K562 (cell line): ENCODE measurements around the gene EID2. TPM values are rescaled to one million over a fixed set of nuclear protein-coding genes. Genes with fewer than 3 reads are reported as not detected.

Experiments
- BDP1 ChIP-seq: IDR thresholded peaks from 3 replicates; pipeline ENCODE4 v1.6.1; 2011; ENCODE audit not compliant: insufficient read length, insufficient read depth
- CBX3 ChIP-seq, 2 experiments: IDR thresholded peaks; 1 replicate in 1 of 2; 2 replicates in 1 of 2; pipeline ENCODE4 v1.6.1; 2012; ENCODE audit warnings: inconsistent platforms in 2 of 2, low read length in 2 of 2, borderline replicate concordance in 1 of 2, control low read depth in 1 of 2
- CREM ChIP-seq: IDR thresholded peaks from 2 replicates; pipeline ENCODE4 v1.6.1; 2014; ENCODE audit warnings: antibody characterized with exemption, low read depth
- FUS ChIP-seq: fragments of 200-400 bp; formaldehyde crosslinking; optimal IDR thresholded peaks from 2 replicates; pipeline ENCODE3; 2017; ENCODE audit warnings: low read depth, low read length
- HDAC1 ChIP-seq, 2 experiments: fragments of 450-650 bp; IDR thresholded peaks; 2 replicates each; pipeline ENCODE4 v1.6.1; 2016 to 2017; ENCODE audit warnings: inconsistent platforms in 1 of 2, mild to moderate bottlenecking in 1 of 2, moderate library complexity in 1 of 2
- HDAC2 ChIP-seq: fragments of 450-650 bp; IDR thresholded peaks from 2 replicates; pipeline ENCODE4 v1.6.1; 2016; ENCODE audit warnings: mild to moderate bottlenecking
- HES1 ChIP-seq: fragments of 450-650 bp; IDR thresholded peaks from 2 replicates; pipeline ENCODE4 v1.6.1; 2016; ENCODE audit warnings: low read depth, mild to moderate bottlenecking, moderate library complexity
- JUND ChIP-seq, 2 experiments: IDR thresholded peaks; 2 replicates in 1 of 2; 3 replicates in 1 of 2; pipeline ENCODE4 v1.6.1; 2011; ENCODE audit warnings: borderline replicate concordance in 2 of 2, low read depth in 2 of 2, low read length in 2 of 2, improper control_type of control experiment in 1 of 2, missing biosample characterization in 1 of 2, missing genetic modification characterization in 1 of 2, missing genetic modification reagents in 1 of 2
- NR3C1 ChIP-seq: sonication (generic); formaldehyde crosslinking; IDR thresholded peaks from 2 replicates; pipeline ENCODE4 v1.8.1; 2022; ENCODE audit warnings: missing genetic modification reagents
- PTBP1 ChIP-seq: fragments of 200-400 bp; formaldehyde crosslinking; IDR thresholded peaks from 2 replicates; pipeline ENCODE4 v1.6.1; 2017; ENCODE audit warnings: low read depth, low read length
- RBM15 ChIP-seq: fragments of 200-400 bp; formaldehyde crosslinking; IDR thresholded peaks from 2 replicates; pipeline ENCODE4 v1.6.1; 2018; ENCODE audit warnings: mild to moderate bottlenecking, low read length, moderate library complexity; ENCODE audit not compliant: insufficient read depth
- THRA ChIP-seq: fragments of 450-650 bp; IDR thresholded peaks from 2 replicates; pipeline ENCODE4 v1.6.1; 2017; ENCODE audit warnings: mild to moderate bottlenecking, moderate library complexity
- ZFP91 ChIP-seq: sonication (generic); formaldehyde crosslinking; IDR thresholded peaks from 2 replicates; pipeline ENCODE4 v1.8.0; 2022; ENCODE audit warnings: mild to moderate bottlenecking, missing genetic modification reagents
- ZNF232 ChIP-seq: sonication (generic); formaldehyde crosslinking; IDR thresholded peaks from 2 replicates; pipeline ENCODE4 v1.8.0; 2022; ENCODE audit warnings: mild to moderate bottlenecking, missing genetic modification reagents
- ZNF644 ChIP-seq: fragments of 200-800 bp; sonication (Bioruptor generic); IDR thresholded peaks from 2 replicates; pipeline ENCODE4 v1.6.1; 2016; ENCODE audit warnings: low read depth, missing genetic modification characterization, missing compliant biosample characterization
- ZNF668 ChIP-seq: fragments of 250-450 bp; sonication (Bioruptor Pico); IDR thresholded peaks from 2 replicates; pipeline ENCODE4 v1.8.0; 2022; ENCODE audit warnings: mild to moderate bottlenecking, inconsistent platforms
- ZNF785 ChIP-seq: fragments of 250-450 bp; sonication (Bioruptor Pico); IDR thresholded peaks from 2 replicates; pipeline ENCODE4 v1.4.0; 2020; ENCODE audit warnings: mild to moderate bottlenecking
- ZZZ3 ChIP-seq: fragments of 450-650 bp; IDR thresholded peaks from 2 replicates; pipeline ENCODE4 v1.6.1; 2016; ENCODE audit warnings: antibody characterized with exemption, mild to moderate bottlenecking, moderate library complexity
- polyA plus RNA-seq, 8 experiments: library from polyadenylated mRNA; depleted of rRNA in 4 of 8; stranded (reverse) in 5 of 8; unstranded in 3 of 8; fragments of >200 nt; fragmentation: Nextera tagmentation in 2 of 8; fragmentation: Illumina TruSeq in 1 of 8; extraction: Ambion mirVana in 2 of 8; extraction: Trizol in 1 of 8; gene quantifications; 2 replicates each; pipeline versions ENCODE4 v1.2.1 to v1.2.3, GENCODE V29; 2011 to 2014; ENCODE audit warnings: inconsistent platforms in 1 of 8, missing spikeins in 1 of 8
- total RNA-seq, 7 experiments: library from RNA; depleted of rRNA in 6 of 7; stranded (reverse); fragments of >200 nt in 6 of 7; fragmentation: Illumina TruSeq in 2 of 7; extraction: Trizol in 2 of 7; gene quantifications; 2 replicates each; pipeline versions ENCODE4 v1.2.1 to v1.2.3, GENCODE V29; 2011 to 2021; ENCODE audit warnings: low replicate concordance in 1 of 7
- TF ChIP-seq, protein P1 (sequence below): sonication (generic); formaldehyde crosslinking; IDR thresholded peaks from 2 replicates; pipeline ENCODE4 v1.8.0; 2023; ENCODE audit warnings: mild to moderate bottlenecking, missing genetic modification reagents
- TF ChIP-seq, protein P2 (sequence below): fragments of 450-650 bp; IDR thresholded peaks from 2 replicates; pipeline ENCODE4 v1.6.1; 2018; ENCODE audit warnings: mild to moderate bottlenecking, low read depth; ENCODE audit not compliant: partially characterized antibody

EID2 gene
- total and polyA plus RNA-seq, 9 of the 15 experiments (the other 6 are each of a cell fraction or from before 2014, with no cell fraction given), result 2.5 to 18.5 (median 11.3) TPM

DNA sequence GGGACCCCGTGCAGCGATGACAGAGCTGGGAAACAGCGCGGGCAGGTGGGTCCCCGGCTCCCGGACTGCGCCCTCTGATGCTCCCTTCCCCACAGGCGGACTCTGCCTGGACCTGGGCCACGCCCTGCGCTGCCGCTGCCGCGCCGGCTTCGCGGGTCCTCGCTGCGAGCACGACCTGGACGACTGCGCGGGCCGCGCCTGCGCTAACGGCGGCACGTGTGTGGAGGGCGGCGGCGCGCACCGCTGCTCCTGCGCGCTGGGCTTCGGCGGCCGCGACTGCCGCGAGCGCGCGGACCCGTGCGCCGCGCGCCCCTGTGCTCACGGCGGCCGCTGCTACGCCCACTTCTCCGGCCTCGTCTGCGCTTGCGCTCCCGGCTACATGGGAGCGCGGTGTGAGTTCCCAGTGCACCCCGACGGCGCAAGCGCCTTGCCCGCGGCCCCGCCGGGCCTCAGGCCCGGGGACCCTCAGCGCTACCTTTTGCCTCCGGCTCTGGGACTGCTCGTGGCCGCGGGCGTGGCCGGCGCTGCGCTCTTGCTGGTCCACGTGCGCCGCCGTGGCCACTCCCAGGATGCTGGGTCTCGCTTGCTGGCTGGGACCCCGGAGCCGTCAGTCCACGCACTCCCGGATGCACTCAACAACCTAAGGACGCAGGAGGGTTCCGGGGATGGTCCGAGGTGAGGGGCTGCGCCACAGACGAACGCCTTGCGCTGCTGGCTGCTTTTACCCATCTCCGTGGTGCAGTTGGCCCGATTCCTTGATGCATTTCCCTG is 32.8 kb downstream of the EID2 start (continued):
- TF ChIP-seq ZZZ3, result no peak
- no peak for TF ChIP-seq ZNF785
- TF ChIP-seq HDAC1 (IDR thresholded peaks at IDR 0.05), result peak in 1 of 2 experiments; percentile 61; a peak in 2 of 4 replicates
- no peak for TF ChIP-seq PTBP1
- peak; percentile 81; the same call in 1 of the 2 replicates for TF ChIP-seq ZNF232 (CRISPR knock-in tag)
- 0 out of 2 replicates have a peak, but pooled peaks have one; percentile 28 for TF ChIP-seq CREM
- no peak for TF ChIP-seq HES1
- TF ChIP-seq CBX3 (IDR thresholded peaks at IDR 0.05; ENCODE audit: borderline replicate concordance in 1 of 2, low read length in 2 of 2), result peak in 1 of 2 experiments; percentile 93; a peak in 1 of 3 replicates
- TF ChIP-seq, protein P1, sequence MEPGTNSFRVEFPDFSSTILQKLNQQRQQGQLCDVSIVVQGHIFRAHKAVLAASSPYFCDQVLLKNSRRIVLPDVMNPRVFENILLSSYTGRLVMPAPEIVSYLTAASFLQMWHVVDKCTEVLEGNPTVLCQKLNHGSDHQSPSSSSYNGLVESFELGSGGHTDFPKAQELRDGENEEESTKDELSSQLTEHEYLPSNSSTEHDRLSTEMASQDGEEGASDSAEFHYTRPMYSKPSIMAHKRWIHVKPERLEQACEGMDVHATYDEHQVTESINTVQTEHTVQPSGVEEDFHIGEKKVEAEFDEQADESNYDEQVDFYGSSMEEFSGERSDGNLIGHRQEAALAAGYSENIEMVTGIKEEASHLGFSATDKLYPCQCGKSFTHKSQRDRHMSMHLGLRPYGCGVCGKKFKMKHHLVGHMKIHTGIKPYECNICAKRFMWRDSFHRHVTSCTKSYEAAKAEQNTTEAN (CRISPR knock-in tag), result no peak
- TF ChIP-seq FUS, result no peak
- 0 out of 2 replicates have a peak, but pooled peaks have one; percentile 73 for TF ChIP-seq ZNF644 (tag)
- peak; percentile 96 for TF ChIP-seq NR3C1 (CRISPR knock-in tag)
- TF ChIP-seq, protein P2, sequence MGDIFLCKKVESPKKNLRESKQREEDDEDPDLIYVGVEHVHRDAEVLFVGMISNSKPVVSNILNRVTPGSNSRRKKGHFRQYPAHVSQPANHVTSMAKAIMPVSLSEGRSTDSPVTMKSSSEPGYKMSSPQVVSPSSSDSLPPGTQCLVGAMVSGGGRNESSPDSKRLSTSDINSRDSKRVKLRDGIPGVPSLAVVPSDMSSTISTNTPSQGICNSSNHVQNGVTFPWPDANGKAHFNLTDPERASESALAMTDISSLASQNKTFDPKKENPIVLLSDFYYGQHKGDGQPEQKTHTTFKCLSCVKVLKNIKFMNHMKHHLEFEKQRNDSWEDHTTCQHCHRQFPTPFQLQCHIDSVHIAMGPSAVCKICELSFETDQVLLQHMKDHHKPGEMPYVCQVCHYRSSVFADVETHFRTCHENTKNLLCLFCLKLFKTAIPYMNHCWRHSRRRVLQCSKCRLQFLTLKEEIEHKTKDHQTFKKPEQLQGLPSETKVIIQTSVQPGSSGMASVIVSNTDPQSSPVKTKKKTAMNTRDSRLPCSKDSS, result no peak
- no peak for TF ChIP-seq RBM15
- peak; percentile 70; the same call in 1 of the 2 replicates for TF ChIP-seq HDAC2
- no peak for TF ChIP-seq ZNF668 (CRISPR knock-in tag)
- no peak for TF ChIP-seq JUND (IDR thresholded peaks at IDR 0.05; ENCODE audit: borderline replicate concordance, low read depth, low read length)
- no peak; the same call in 2 of the 3 replicates for TF ChIP-seq JUND (tag; IDR thresholded peaks at IDR 0.05; ENCODE audit: borderline replicate concordance, low read depth, low read length)
- no peak for TF ChIP-seq BDP1
- no peak for TF ChIP-seq THRA
- TF ChIP-seq ZFP91 (CRISPR knock-in tag), result no peak
